Sigmoid colon (tissue), 7 donors: ENCODE data around the gene PLCD1. TPM values are rescaled to one million over a fixed set of nuclear protein-coding genes. Genes with fewer than 3 reads are reported as not detected.

ENCODE experiments used
- DNase-seq: peaks from one replicate; pipeline ENCODE4 v3.0.0-alpha.2; 2019
- H3K27ac ChIP-seq, 4 donors: fragments of 200-600 bp; sonication (generic); one replicate each; pipeline ENCODE4 v1.5.1; 2016 to 2019; ENCODE audit warnings: mild to moderate bottlenecking in 1 of 4
- H3K27me3 ChIP-seq, 3 donors: fragments of 200-600 bp; sonication (generic); one replicate each; pipeline ENCODE4 v1.5.1; 2019; ENCODE audit warnings: mild to moderate bottlenecking in 1 of 3
- H3K36me3 ChIP-seq, 4 donors: fragments of 200-600 bp; sonication (generic); one replicate each; pipeline ENCODE4 v1.5.1; 2016 to 2019
- H3K4me1 ChIP-seq, 4 donors: fragments of 200-600 bp; sonication (generic); one replicate each; pipeline ENCODE4 v1.5.1; 2017 to 2019
- H3K4me3 ChIP-seq, 4 donors: fragments of 200-600 bp; sonication (generic); one replicate each; pipeline ENCODE4 v1.5.1; 2017 to 2019; ENCODE audit warnings: mild to moderate bottlenecking in 2 of 4, moderate library complexity in 1 of 4
- H3K9me3 ChIP-seq, 4 donors: fragments of 200-600 bp in 3 of 4; sonication (generic) in 3 of 4; one replicate each; pipeline versions ENCODE4 v1.5.1 to v1.6.1; 2013 to 2019
- CTCF ChIP-seq, 4 experiments: fragments of 450-650 bp in 3 of 4; fragments of 200-600 bp in 1 of 4; IDR thresholded peaks; one replicate each; pipeline ENCODE4 v1.5.1; 2016 to 2019; ENCODE audit warnings: antibody characterized with exemption in 4 of 4, mild to moderate bottlenecking in 3 of 4, moderate library complexity in 2 of 4
- EP300 ChIP-seq, 4 donors: sonication (generic); formaldehyde crosslinking; IDR thresholded peaks; one replicate each; pipeline ENCODE4 v1.6.1; 2017; ENCODE audit warnings: antibody characterized with exemption in 4 of 4
- POLR2A ChIP-seq, 2 donors: fragments of 450-650 bp; IDR thresholded peaks; one replicate each; pipeline ENCODE4 v1.6.1; 2016; ENCODE audit warnings: antibody characterized with exemption in 2 of 2, mild to moderate bottlenecking in 2 of 2, moderate library complexity in 2 of 2
- POLR2AphosphoS5 ChIP-seq, 4 donors: sonication (generic); formaldehyde crosslinking; IDR thresholded peaks; one replicate each; pipeline ENCODE4 v1.6.1; 2017; ENCODE audit warnings: antibody characterized with exemption in 4 of 4
- WGBS, 2 donors: extraction: QIAGEN DNeasy Blood & Tissue Kit; methylation state at CpG; one replicate each; pipeline ENCODE4 v1.1.7; 2013; 5-methylcytosine and 5-hydroxymethylcytosine counted together
- intact Hi-C: fragments of 100-400 bp; cut with DNase I; formaldehyde crosslinking; loops from one replicate; pipeline ENCODE4 v1.15.1; 2023
- polyA plus RNA-seq, 3 donors: library from polyadenylated mRNA; stranded (reverse); fragments of 200-250 nt; gene quantifications; one replicate each; pipeline ENCODE4 v1.2.3, GENCODE V29; 2013
- total RNA-seq, 4 donors: library from RNA; depleted of rRNA; stranded (reverse); fragments of >200 nt; gene quantifications; one replicate each; pipeline ENCODE4 v1.1.0, GENCODE V29; 2016
- donor health status: healthy with polysubstance abuse.
- donor health status: Bipolar disorder and iron deficiency.
- donor health status: healthy.

Gene PLCD1
- total and polyA plus RNA-seq, 7 donors = 10.3 to 139 (median 22.7) TPM

DNA sequence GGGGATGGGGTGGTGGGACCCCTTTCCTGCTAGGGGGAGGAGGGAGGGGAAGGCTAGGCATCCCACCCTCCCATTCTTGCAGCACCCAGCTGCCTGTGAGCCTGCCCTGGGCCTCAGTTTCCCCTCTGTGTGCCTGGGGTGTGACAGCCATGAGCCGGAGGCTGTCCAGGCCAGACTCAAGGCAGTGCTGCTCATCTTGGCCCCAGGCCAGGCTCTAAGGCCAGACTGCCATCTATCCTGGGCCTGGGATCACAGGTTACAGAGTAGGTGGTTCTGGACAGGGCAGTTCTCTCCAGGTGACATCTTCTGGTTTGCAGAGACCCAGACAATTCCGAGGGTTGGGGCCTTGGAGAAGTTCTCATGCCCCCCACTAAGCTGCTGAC, 42.1 kb downstream of the PLCD1 start:
- intact Hi-C loops = no loop called here
- H3K36me3 ChIP-seq = peaks cover 0 to 21% (median 1%) of the 10 kb centered on the region in 4 donors
- H3K4me1 ChIP-seq = no peaks in the 10 kb centered on the region
- 16 to 65% methylated on average over 2 of the region's 2 CpGs for WGBS, 2 donors
- no peak overlapping the region for H3K27ac ChIP-seq
- TF ChIP-seq CTCF (IDR thresholded peaks at IDR 0.05) (no peak), POLR2A (IDR thresholded peaks at IDR 0.05) (no peak), EP300 (IDR thresholded peaks at IDR 0.05) (no peak), POLR2AphosphoS5 (IDR thresholded peaks at IDR 0.05) (no peak)
- H3K9me3 ChIP-seq = no peaks in the 10 kb centered on the region
- H3K4me3 ChIP-seq = no peak overlapping the region
- peak; percentile 46 for DNase-seq
- H3K27me3 ChIP-seq = no peaks in the 10 kb centered on the region

- no peaks in the 10 kb centered on the region for H3K9me3 ChIP-seq
- no peaks in the 10 kb centered on the region for H3K4me1 ChIP-seq
- no peak overlapping the region for H3K4me3 ChIP-seq
- H3K27ac ChIP-seq = peak overlapping the region in 1 of 4 donors; percentile 0
- intact Hi-C loops = no loop called here
- TF ChIP-seq POLR2A (IDR thresholded peaks at IDR 0.05) = peak in 1 of 2 donors; percentile 64
- TF ChIP-seq POLR2AphosphoS5 (IDR thresholded peaks at IDR 0.05) = no peak
- 21 to 76% methylated on average over 12 of the region's 12 CpGs for whole genome bisulfite sequencing, 2 donors
- peak; percentile 46 for DNase-seq
- no peaks in the 10 kb centered on the region for H3K27me3 ChIP-seq
- peaks cover 0 to 27% (median 6%) of the 10 kb centered on the region in 4 donors for H3K36me3 ChIP-seq
These were observed 42.7 kb downstream of the PLCD1 start for GRCh38 chr3:37986479-37987314.

DNA sequence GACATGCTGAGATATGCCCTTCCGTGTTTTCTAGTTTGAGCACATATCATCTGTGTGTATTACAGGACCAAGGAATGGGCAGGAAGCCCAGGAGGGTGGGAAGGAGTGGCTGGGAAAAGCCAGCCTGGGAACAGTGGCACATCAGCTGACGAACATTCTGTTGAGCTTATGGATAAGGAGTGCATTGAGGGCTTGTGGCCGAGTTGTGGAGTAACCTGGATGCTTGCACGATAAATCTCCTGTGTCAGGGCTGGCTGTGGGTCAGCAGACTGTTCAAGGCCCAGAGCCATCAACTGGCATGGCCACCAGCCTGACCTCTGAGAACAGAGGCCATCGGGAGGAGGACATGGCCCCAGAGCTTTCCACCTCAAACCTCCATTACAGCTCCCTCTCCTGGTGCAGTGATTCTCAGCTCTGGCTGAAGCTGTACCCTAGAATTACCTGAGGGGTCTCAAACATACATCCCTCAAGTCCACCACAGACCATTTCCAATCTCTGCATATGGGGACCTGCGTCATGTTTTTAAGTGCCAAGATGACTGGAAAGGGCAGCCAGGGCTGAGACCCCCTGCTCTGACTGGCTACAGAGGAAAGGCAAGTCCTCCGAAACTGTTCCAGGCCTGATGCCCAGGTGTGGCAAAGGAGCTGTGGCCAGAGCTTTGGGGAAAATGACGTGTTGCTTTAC, 43.7 kb downstream of the PLCD1 start:
- peak; percentile 36 for DNase-seq
- peaks cover 0 to 36% (median 9%) of the 10 kb centered on the region in 4 donors for H3K36me3 ChIP-seq
- peak overlapping the region in 1 of 4 donors; percentile 0 for H3K27ac ChIP-seq
- no peaks in the 10 kb centered on the region for H3K9me3 ChIP-seq
- no peak overlapping the region for H3K4me3 ChIP-seq
- H3K27me3 ChIP-seq = no peaks in the 10 kb centered on the region
- no peaks in the 10 kb centered on the region for H3K4me1 ChIP-seq
- 43 to 72% methylated on average over 8 of the region's 8 CpGs for WGBS, 2 donors
- intact Hi-C loops = no loop called here
- no peak for TF ChIP-seq EP300 (IDR thresholded peaks at IDR 0.05)
- no peak for TF ChIP-seq POLR2AphosphoS5 (IDR thresholded peaks at IDR 0.05)
- peak in 1 of 2 donors; percentile 13 for TF ChIP-seq POLR2A (IDR thresholded peaks at IDR 0.05)

DNA sequence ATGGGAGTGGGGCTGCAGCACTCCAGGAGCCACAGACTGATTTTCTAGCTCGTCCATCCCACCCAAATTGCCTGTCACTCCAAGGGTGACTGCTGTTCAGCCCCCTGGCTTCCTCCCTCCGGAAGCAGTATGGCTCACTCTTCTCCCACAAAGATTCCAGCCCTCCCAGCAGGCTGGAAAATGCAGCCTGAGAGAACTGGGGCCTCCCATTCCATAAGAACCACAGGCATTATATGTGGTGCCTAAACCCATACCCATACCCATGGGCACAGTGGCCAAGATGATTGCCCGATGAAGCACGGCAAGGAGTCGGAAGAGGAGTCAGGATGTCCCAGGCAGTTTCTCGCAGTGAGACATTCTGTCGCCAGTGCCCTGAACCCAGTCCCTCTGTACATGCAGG, 44.8 kb downstream of the PLCD1 start:
- Histone ChIP-seq H3K4me3 (no peak overlapping the region), H3K27ac (no peak overlapping the region), H3K4me1 (no peaks in the 10 kb centered on the region), H3K27me3 (no peaks in the 10 kb centered on the region), H3K9me3 (no peaks in the 10 kb centered on the region), H3K36me3 (peaks cover 0 to 47% (median 12%) of the 10 kb centered on the region in 4 donors)
- intact Hi-C loops = no loop called here
- no peak for TF ChIP-seq EP300 (IDR thresholded peaks at IDR 0.05)
- TF ChIP-seq CTCF (IDR thresholded peaks at IDR 0.05) = no peak
- TF ChIP-seq POLR2A (IDR thresholded peaks at IDR 0.05) = no peak
- no peak for TF ChIP-seq POLR2AphosphoS5 (IDR thresholded peaks at IDR 0.05)
- 94 to 96% methylated on average over 7 of the region's 7 CpGs for WGBS, 2 donors
- peak; percentile 48 for DNase-seq

GRCh38 chr3:37984051-37984450, 45.4 kb downstream of the PLCD1 start:
- TF ChIP-seq EP300 (IDR thresholded peaks at IDR 0.05) = no peak
- no peak for TF ChIP-seq POLR2AphosphoS5 (IDR thresholded peaks at IDR 0.05)
- TF ChIP-seq POLR2A (IDR thresholded peaks at IDR 0.05) = no peak
- no peak for TF ChIP-seq CTCF (IDR thresholded peaks at IDR 0.05)
- Histone ChIP-seq H3K4me1 (no peaks in the 10 kb centered on the region), H3K9me3 (no peaks in the 10 kb centered on the region), H3K36me3 (peaks cover 0 to 47% (median 12%) of the 10 kb centered on the region in 4 donors), H3K27me3 (no peaks in the 10 kb centered on the region), H3K27ac (no peak overlapping the region), H3K4me3 (no peak overlapping the region)
- intact Hi-C loops = no loop called here
- DNase-seq = peak; percentile 10
- WGBS, 2 donors = 53 to 76% methylated on average over 7 of the region's 7 CpGs
